NB4 (cell line): ENCODE measurements around the gene ADAMTSL2.

ENCODE experiments used
- CTCF ChIP-seq: IDR thresholded peaks from one replicate; pipeline ENCODE4 v1.5.1; 2012; ENCODE audit warnings: low read depth, low read length
- MYC ChIP-seq: IDR thresholded peaks from 2 replicates; pipeline ENCODE4 v1.6.1; 2011; ENCODE audit warnings: low read depth, low read length
- POLR2A ChIP-seq: IDR thresholded peaks from 2 replicates; pipeline ENCODE4 v1.6.1; 2011; ENCODE audit warnings: mild to moderate bottlenecking; ENCODE audit not compliant: insufficient read length; ENCODE audit errors: extremely low read depth
- TF ChIP-seq, protein P1 (sequence below): IDR thresholded peaks from 2 replicates; pipeline ENCODE4 v1.6.1; 2011; ENCODE audit warnings: low read depth, low read length

GRCh38 chr9:133496861-133497842 is 37.4 kb upstream of the ADAMTSL2 start:
- no peak for TF ChIP-seq MYC
- TF ChIP-seq CTCF = no peak
- no peak for TF ChIP-seq POLR2A
- TF ChIP-seq, protein P1, sequence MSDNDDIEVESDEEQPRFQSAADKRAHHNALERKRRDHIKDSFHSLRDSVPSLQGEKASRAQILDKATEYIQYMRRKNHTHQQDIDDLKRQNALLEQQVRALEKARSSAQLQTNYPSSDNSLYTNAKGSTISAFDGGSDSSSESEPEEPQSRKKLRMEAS = no peak
